Measurements from ENCODE around the gene CYFIP1.
A peak's percentile ranks its signal among the peaks of the same experiment; 100 is the strongest.

CYFIP1 gene

GRCh38 chr15:22950256-22950990, 29.7 kb downstream of the CYFIP1 start:
- TF ChIP-seq ZNF529 (tag by site-specific recombination; IDR thresholded peaks at IDR 0.05; ENCODE audit: insufficient replicate concordance), result no peak
- no peak for TF ChIP-seq ZNF692 (tag by site-specific recombination; IDR thresholded peaks at IDR 0.05)
- no peak for TF ChIP-seq TRIM28 (IDR thresholded peaks at IDR 0.05; ENCODE audit: borderline replicate concordance, low read length)
- TF ChIP-seq ZIC2 (tag by site-specific recombination; IDR thresholded peaks at IDR 0.05), result no peak
- TF ChIP-seq ZSCAN23 (tag by site-specific recombination; IDR thresholded peaks at IDR 0.05), result no peak
- Histone ChIP-seq H3K9me3 (ENCODE audit: control insufficient read depth, insufficient read depth, low read depth, low read length) (no peaks in the 10 kb centered on the region), H3K36me3 (ENCODE audit: control insufficient read depth in 2 of 2, insufficient read depth in 1 of 2, low read length in 2 of 2) (peaks cover 4 to 7% of the 10 kb centered on the region in 2 experiments; a peak in 2 of 3 replicates), H3K27ac (ENCODE audit: extremely low read depth, low read depth, low read length) (no peak overlapping the region), H3K4me3 (ENCODE audit: low read depth, low read length) (no peak overlapping the region), H3K4me1 (ENCODE audit: control insufficient read depth, insufficient read depth, low read length) (peaks cover 6% of the 10 kb centered on the region)
- ChIA-PET POLR2A (no interaction called here), CTCF (no interaction called here)

- Histone ChIP-seq H3K4me3 (ENCODE audit: low read depth, low read length) (no peak overlapping the region), H3K27ac (ENCODE audit: extremely low read depth, low read depth, low read length) (no peak overlapping the region), H3K9me3 (ENCODE audit: control insufficient read depth, insufficient read depth, low read depth, low read length) (no peaks in the 10 kb centered on the region), H3K4me1 (ENCODE audit: control insufficient read depth, insufficient read depth, low read length) (peaks cover 6% of the 10 kb centered on the region; the same call in 1 of the 2 replicates), H3K36me3 (ENCODE audit: control insufficient read depth in 2 of 2, insufficient read depth in 1 of 2, low read length in 2 of 2) (peaks cover 7 to 12% of the 10 kb centered on the region in 2 experiments; a peak in 2 of 3 replicates)
- CTCF ChIA-PET, result no interaction called here
- POLR2A ChIA-PET, result no interaction called here
- TF ChIP-seq ZNF19 (tag by site-specific recombination; IDR thresholded peaks at IDR 0.05; ENCODE audit: low read depth), result no peak
- no peak for TF ChIP-seq ZNF48 (tag by site-specific recombination; IDR thresholded peaks at IDR 0.05)
- peak; percentile 52; the same call in 1 of the 2 replicates for TF ChIP-seq EGR2 (tag by site-specific recombination; IDR thresholded peaks at IDR 0.05; ENCODE audit: low read depth)
- TF ChIP-seq ZIC2 (tag by site-specific recombination; IDR thresholded peaks at IDR 0.05), result peak; percentile 61
- no peak for TF ChIP-seq SETDB1 (IDR thresholded peaks at IDR 0.05; ENCODE audit: insufficient read length, low read length)
- peak; percentile 77 for TF ChIP-seq ZNF600 (tag by site-specific recombination; IDR thresholded peaks at IDR 0.05)
- peak; percentile 65 for TF ChIP-seq ZFHX2 (tag by site-specific recombination; conservative IDR thresholded peaks at IDR 0.05)
- TF ChIP-seq WT1 (tag by site-specific recombination; IDR thresholded peaks at IDR 0.05), result peak; percentile 82
- TF ChIP-seq PRDM10 (tag by site-specific recombination; IDR thresholded peaks at IDR 0.05), result 0 out of 2 replicates have a peak, but pooled peaks have one; percentile 44
- peak; percentile 65; the same call in 1 of the 2 replicates for TF ChIP-seq ZNF423 (tag by site-specific recombination; IDR thresholded peaks at IDR 0.05)
- TF ChIP-seq ZBTB8A (tag by site-specific recombination; IDR thresholded peaks at IDR 0.05), result peak; percentile 77; the same call in 1 of the 2 replicates
- TF ChIP-seq IKZF3 (tag by site-specific recombination; IDR thresholded peaks at IDR 0.05), result peak; percentile 47; the same call in 1 of the 2 replicates
- 0 out of 2 replicates have a peak, but pooled peaks have one; percentile 5 for TF ChIP-seq KLF1 (tag by site-specific recombination; IDR thresholded peaks at IDR 0.05)
- TF ChIP-seq SP2 (tag by site-specific recombination; IDR thresholded peaks at IDR 0.05), result peak; percentile 82
- TF ChIP-seq ZNF341 (tag by site-specific recombination; IDR thresholded peaks at IDR 0.05; ENCODE audit: low read depth), result peak; percentile 77
- peak; percentile 44; the same call in 1 of the 2 replicates for TF ChIP-seq PATZ1 (tag by site-specific recombination; IDR thresholded peaks at IDR 0.05)
- TF ChIP-seq ZNF366 (tag by site-specific recombination; conservative IDR thresholded peaks at IDR 0.05), result 0 out of 2 replicates have a peak, but pooled peaks have one; percentile 15
- no peak for TF ChIP-seq ZNF404 (tag by site-specific recombination; IDR thresholded peaks at IDR 0.05)
- TF ChIP-seq ZNF530 (tag by site-specific recombination; IDR thresholded peaks at IDR 0.05; ENCODE audit: low read depth), result no peak
- TF ChIP-seq SP7 (tag by site-specific recombination; IDR thresholded peaks at IDR 0.05), result 0 out of 2 replicates have a peak, but pooled peaks have one; percentile 22
- peak; percentile 63 for TF ChIP-seq GLIS2 (tag by site-specific recombination; IDR thresholded peaks at IDR 0.05)
- TF ChIP-seq ZBTB17 (tag by site-specific recombination; IDR thresholded peaks at IDR 0.05), result peak; percentile 87
Observed at GRCh38 chr15:22949074-22949547, 31.1 kb downstream of the CYFIP1 start.

Data from HEK293 (cell line).